ELR (cell line): Measurements from ENCODE around the gene OR4D11.
A peak's percentile ranks its signal among the peaks of the same experiment; 100 is the strongest.
"Not testable (repeated sequence)": the region's sequence is repeated elsewhere in the genome, so short reads cannot be mapped to it uniquely, and the experiment has no call there.

ENCODE experiments used
- DNase-seq: peaks from one replicate; pipeline ENCODE4 v3.0.0-alpha.2; 2015; ENCODE audit warnings: low read depth

Gene OR4D11

GRCh38 chr11:59503276-59503675 is at the start of gene OR4D11:
OR4D11 (plus strand) TSS chr11:59503576; CDS start chr11:59503576, 0 bp downstream.
- DNase-seq, result no peak

GRCh38 chr11:59456661-59457060 is 46.7 kb upstream of the OR4D11 start, which contains the start of gene OR4D6:
OR4D6 (plus strand) TSS chr11:59456961; CDS start chr11:59456961, 0 bp downstream.
- no peak for DNase-seq

GRCh38 chr11:59459916-59460315 is 43.5 kb upstream of the OR4D11 start:
- DNase-seq, result no peak

GRCh38 chr11:59463190-59463641 is 40.2 kb upstream of the OR4D11 start:
- DNase-seq, result peak; percentile 7

DNA sequence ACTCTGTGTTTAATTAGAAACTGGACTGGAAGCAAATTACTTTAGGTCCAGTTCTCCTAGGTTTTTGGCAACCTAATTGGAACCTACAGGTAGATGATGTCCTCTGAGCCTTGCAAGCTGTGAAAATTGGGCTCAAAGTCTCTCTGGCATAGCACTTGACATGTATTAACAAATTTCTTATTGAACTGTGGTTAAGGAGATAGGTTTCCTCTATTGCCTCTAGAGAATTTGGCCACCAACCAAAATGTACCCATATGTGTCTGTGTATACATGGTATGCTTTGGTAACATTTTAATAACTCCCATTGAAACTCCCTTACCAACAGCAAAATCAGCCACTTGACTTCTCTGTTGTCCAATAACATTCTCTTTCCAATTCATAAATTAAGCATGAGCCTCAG is 30.4 kb upstream of the OR4D11 start, which contains the start of gene OR4D10:
Gene OR4D10 (plus strand): TSS at position 301 of the 400 bp plus-strand sequence. CDS start 4,115 bp downstream, outside the sequence.
- no peak for DNase-seq

- no peak for DNase-seq
Measured at GRCh38 chr11:59475176-59475575, 28.2 kb upstream of the OR4D11 start.

- DNase-seq, result no peak
Measured at GRCh38 chr11:59479906-59480305, 23.5 kb upstream of the OR4D11 start.

GRCh38 chr11:59480359-59480758 is 23.0 kb upstream of the OR4D11 start:
- no peak for DNase-seq

DNA sequence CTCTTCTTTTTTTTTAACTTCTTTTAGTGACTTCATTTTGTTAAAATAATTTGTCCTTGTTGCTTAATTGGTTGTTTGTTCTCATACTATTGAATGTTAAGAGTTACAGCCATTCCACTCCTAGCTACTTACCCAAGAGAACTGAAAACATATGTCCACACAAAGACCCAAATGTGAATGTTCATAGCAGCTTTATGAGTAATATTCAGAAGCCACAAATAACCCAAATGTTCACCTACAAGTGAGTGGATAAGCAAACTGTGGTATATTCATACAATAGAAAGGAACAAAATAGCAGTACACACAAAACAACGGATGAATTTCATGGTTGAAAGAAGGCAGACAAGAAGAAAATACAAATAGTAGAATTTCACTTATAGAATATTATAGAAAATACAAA is 1.4 kb upstream of the OR4D11 start:
- DNase-seq, result no peak

DNA sequence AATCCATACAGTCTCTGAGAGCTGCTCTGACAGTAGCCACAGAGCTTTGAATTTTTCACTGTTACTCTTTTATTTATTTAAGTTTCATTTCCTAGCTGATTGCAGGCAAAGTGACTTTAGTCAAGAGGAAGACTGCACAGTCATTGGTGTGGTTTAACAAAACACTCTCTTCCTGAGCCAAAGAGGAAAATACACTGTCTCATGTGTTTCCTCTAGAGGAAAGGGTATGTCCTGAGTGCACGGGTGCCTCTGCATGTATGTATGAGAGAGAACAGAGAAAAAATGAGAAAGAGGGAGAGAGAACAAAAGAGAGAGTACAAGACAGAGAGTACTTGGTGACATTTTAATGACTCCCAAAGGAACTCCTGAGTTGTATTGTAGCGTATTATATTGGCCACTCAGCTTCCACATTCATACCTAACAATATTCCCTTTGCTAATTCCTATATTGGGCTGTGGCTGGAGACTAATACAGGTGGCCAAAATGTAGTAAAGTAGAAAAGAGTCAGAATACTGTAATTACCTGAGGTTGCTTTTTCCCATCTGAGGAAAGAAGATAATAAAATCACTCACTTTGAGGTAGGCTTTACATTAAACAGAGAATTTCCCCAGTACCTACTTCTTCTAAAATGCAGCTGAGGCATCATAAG is 7.7 kb downstream of the OR4D11 start, which contains the start of gene OR4D9:
Gene OR4D9 (plus strand): TSS at position 599 of the 649 bp plus-strand sequence. CDS start 3,374 bp downstream, outside the sequence.
- DNase-seq, result peak; percentile 4

GRCh38 chr11:59511675-59512074 is 8.3 kb downstream of the OR4D11 start:
- DNase-seq, result no peak

DNA sequence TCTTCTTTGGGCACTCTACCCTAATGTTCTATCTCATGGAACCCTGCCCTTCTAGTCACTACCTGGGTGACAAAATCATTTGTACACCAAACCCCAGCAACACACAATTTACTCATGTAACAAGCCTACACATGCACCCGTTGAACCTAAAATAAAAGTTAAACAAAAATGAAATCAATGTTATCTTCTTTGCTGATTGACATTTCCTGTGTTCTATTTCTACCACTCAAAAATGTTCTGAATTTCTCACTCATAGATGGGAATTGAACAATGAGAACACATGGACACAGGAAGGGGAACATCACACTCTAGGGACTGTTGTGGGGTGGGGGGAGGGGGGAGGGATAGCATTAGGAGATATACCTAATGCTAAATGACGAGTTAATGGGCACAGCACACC is 16.8 kb downstream of the OR4D11 start:
- not testable (repeated sequence) for DNase-seq

- no peak for DNase-seq
Measured at GRCh38 chr11:59520741-59521140, 17.4 kb downstream of the OR4D11 start.

- DNase-seq, result peak; percentile 15
Measured at GRCh38 chr11:59523541-59523940, 20.2 kb downstream of the OR4D11 start.

DNA sequence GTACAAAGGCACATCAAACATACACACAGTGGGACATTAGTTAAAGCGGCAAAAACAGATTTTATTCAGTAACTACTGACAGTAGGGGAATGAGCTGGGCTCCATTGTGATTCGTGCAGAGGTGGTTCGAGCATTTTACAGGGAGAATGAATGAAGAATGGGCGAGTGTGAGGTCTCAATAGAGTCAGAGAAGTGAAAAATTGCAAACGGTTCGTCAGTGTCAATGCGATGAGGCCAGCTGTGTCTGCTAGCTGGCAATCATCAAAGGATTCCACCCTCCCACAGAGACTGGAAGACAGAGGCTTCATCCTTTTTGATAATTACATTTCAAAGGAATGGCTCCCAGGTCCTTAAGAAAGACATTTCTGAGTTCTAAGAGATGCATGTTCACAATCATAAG is 25.3 kb downstream of the OR4D11 start:
- no peak for DNase-seq

GRCh38 chr11:59532620-59533019 is 29.2 kb downstream of the OR4D11 start:
- DNase-seq, result no peak

DNA sequence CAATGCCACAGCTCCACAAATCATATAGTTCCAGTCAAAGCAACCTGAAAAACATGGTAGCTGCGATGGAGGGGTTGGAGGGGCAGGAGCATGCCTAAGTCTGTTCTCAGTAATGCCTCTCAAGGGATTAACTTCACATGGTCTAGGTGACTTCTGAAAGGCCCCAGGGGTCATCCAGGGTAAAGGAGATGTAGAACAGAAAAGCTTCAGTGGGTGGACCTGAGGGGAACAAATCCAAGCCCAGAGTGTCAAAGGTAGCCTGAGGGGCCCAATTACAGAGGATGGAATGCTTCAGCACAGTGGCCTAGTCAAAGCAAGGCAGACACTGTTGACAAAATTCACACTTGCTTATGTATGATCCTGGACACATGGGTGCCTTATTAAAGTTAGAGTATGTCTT is 31.3 kb downstream of the OR4D11 start:
- DNase-seq, result no peak

- no peak for DNase-seq
Measured at GRCh38 chr11:59542142-59542810, 38.9 kb downstream of the OR4D11 start.

GRCh38 chr11:59543713-59544112 is 40.3 kb downstream of the OR4D11 start:
- not testable (repeated sequence) for DNase-seq

- no peak for DNase-seq
Measured at GRCh38 chr11:59544869-59545178, 41.4 kb downstream of the OR4D11 start.

GRCh38 chr11:59545179-59546020 is 42.0 kb downstream of the OR4D11 start:
- peak; percentile 95 for DNase-seq

GRCh38 chr11:59547605-59548308 is 44.4 kb downstream of the OR4D11 start:
- DNase-seq, result not testable (repeated sequence)
